ENCODE measurements around the gene ZBTB20. TPM values are rescaled to one million over a fixed set of nuclear protein-coding genes. Genes with fewer than 3 reads are reported as not detected.

The ZBTB20 gene
- total and polyA plus RNA-seq, 9 donors, result 4.3 to 160 (median 107) TPM

DNA sequence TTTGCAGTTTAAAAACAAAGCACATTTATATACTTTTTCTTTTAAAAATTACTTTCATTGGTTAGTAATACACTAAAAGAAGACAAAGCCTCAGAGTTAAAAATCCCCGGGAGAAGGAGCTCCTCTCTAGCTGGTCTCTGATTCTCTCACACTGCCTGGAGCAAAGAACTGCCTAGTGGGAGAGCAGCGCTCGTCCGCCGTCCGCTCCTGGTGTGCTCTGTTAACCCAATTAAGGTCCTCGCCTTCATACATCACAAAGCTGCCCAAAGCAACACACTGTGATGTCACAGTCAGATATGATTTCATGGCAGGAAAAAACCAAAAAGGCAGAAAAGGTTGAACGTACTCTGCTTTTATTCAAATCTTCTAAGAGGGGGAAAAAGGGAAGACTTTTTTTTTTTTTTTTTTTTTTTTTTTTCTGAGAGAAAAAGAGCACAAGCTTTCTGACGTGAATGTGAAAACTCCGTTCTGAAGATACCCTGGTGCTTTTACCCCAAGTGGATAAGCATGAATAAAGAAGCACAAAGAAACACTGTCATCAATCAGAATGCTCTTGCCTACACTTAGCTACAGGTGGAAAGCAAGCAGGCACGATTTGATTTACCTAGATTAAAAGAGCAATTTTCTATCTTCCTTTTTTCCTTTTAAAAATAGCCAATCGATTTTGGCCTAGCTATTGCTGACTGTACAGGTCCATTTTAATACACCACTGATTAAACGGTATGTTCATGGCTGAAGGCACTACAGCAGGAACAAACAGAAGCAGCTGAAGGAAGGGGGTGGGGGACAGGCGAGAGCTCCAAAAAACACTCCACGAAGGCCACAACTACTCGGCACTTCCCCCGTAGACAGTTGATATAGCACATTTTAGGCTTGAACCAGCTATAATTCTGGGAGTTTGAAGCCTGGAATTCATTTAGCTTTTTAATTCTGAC, 738.1 kb downstream of the ZBTB20 start:
- peaks cover 27% of the 10 kb centered on the region for H3K4me1 ChIP-seq (ENCODE audit: insufficient read depth)
- 11 to 26% (median 14%) methylated on average over 17 of the region's 17 CpGs for WGBS, 3 donors
- TF ChIP-seq EP300 (IDR thresholded peaks at IDR 0.05), result no peak
- TF ChIP-seq, protein P1, sequence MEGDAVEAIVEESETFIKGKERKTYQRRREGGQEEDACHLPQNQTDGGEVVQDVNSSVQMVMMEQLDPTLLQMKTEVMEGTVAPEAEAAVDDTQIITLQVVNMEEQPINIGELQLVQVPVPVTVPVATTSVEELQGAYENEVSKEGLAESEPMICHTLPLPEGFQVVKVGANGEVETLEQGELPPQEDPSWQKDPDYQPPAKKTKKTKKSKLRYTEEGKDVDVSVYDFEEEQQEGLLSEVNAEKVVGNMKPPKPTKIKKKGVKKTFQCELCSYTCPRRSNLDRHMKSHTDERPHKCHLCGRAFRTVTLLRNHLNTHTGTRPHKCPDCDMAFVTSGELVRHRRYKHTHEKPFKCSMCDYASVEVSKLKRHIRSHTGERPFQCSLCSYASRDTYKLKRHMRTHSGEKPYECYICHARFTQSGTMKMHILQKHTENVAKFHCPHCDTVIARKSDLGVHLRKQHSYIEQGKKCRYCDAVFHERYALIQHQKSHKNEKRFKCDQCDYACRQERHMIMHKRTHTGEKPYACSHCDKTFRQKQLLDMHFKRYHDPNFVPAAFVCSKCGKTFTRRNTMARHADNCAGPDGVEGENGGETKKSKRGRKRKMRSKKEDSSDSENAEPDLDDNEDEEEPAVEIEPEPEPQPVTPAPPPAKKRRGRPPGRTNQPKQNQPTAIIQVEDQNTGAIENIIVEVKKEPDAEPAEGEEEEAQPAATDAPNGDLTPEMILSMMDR (IDR thresholded peaks at IDR 0.05), result no peak
- peak overlapping the region; percentile 4 for H3K4me3 ChIP-seq
- peak in 3 of 5 donors; percentile 38 to 40 (median 39) for DNase-seq
- no peaks in the 10 kb centered on the region for H3K36me3 ChIP-seq
- intact Hi-C loops (cut with DNase I), result no loop called here
- H3K9me3 ChIP-seq, result no peaks in the 10 kb centered on the region
- peak overlapping the region in 1 of 2 donors; percentile 74 for H3K27ac ChIP-seq
- H3K27me3 ChIP-seq, result no peaks in the 10 kb centered on the region

DNA sequence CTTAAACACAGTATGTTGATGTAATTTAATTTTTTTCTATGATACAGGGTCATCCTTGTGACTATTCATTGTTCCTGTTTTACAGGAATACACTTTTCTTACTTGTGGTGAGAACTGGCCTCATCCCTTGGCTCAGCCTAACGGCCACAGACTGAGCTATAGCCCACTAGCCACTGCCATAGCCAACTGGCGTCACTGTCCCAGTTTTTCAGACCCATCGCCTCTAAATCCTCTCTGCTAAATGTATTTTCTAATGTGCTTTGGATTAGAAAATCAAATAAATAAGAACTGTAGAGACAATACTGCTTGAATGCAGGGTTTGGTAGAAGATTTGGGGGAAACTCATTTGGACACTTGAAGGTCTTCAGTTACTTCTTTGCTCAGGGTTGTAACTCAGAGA, 740.2 kb downstream of the ZBTB20 start:
- peaks cover 15% of the 10 kb centered on the region for H3K4me1 ChIP-seq (ENCODE audit: insufficient read depth)
- no peaks in the 10 kb centered on the region for H3K27me3 ChIP-seq
- peak overlapping the region in 1 of 2 donors; percentile 42 for H3K27ac ChIP-seq
- intact Hi-C loops (cut with DNase I), result no loop called here
- WGBS, 3 donors, result 74 to 81% (median 78%) methylated on average over 3 of the region's 3 CpGs
- no peak for DNase-seq
- no peaks in the 10 kb centered on the region for H3K36me3 ChIP-seq
- H3K4me3 ChIP-seq, result no peak overlapping the region
- TF ChIP-seq EP300 (IDR thresholded peaks at IDR 0.05) (no peak), POLR2A (IDR thresholded peaks at IDR 0.05) (no peak)
- TF ChIP-seq, protein P1 (IDR thresholded peaks at IDR 0.05), result no peak
- H3K9me3 ChIP-seq, result no peaks in the 10 kb centered on the region

DNA sequence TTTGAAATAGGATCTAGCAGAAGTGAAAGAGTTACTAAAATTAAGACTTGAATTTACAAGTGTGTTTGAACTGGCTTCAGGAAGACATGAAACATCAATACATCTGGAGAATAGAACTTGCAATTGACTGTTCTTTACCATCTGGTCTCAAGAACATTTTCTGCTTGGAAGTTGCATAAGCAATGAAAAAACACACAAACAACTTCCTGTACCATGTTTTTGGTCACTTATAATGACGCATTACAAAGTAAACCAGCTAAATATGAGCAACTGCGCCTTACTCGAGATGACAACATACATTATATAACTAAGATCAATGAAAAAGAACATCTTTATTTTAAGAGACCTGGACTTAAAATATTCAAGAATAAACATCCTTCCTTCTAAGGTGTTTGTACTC, 740.8 kb downstream of the ZBTB20 start:
- Histone ChIP-seq H3K9me3 (no peaks in the 10 kb centered on the region), H3K4me1 (ENCODE audit: insufficient read depth) (peaks cover 11% of the 10 kb centered on the region), H3K4me3 (no peak overlapping the region), H3K36me3 (no peaks in the 10 kb centered on the region), H3K27ac (peak overlapping the region in 1 of 2 donors; percentile 42), H3K27me3 (no peaks in the 10 kb centered on the region)
- DNase-seq, result no peak
- TF ChIP-seq EP300 (IDR thresholded peaks at IDR 0.05) (no peak), POLR2A (IDR thresholded peaks at IDR 0.05) (no peak)
- TF ChIP-seq, protein P1 (IDR thresholded peaks at IDR 0.05), result no peak
- 70 to 83% (median 82%) methylated on average over 3 of the region's 3 CpGs for WGBS, 3 donors
- intact Hi-C loops (cut with DNase I), result no loop called here

DNA sequence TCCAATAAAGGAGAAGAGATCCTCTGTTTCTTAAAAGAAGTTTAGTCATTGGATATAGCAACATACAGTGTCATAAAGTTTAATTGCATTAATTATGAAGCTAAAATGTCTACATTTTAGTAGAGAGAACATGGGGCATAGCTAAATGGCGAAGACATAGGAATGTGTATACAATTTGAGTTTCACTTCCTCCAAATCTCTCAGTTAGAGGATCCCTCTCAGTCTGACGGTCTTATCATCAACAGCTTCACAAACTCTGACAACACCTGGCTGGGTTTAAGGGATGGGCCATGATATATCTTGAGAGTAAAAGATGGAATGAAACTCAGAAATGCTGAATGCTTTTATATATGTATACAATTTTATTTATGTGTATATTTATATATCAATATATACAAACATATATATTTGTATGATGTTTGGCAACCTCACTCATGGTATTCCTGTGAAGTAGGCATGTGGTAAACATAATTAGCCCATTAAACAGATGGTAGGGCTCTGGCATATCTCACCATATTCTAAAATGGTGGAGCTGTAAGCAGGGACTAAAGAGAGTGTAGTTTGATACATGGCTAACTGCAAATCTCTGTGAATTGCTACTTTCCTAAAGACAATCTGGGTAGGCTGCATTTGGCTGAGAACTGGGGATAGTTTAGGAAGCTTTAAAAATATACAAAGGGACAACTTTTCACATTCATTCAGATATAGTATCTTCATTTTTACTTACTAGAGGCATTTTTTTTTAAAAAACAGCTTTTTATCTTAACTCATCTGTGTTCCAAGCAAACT, 741.7 kb downstream of the ZBTB20 start:
- Histone ChIP-seq H3K4me1 (ENCODE audit: insufficient read depth) (peaks cover 5% of the 10 kb centered on the region), H3K27ac (peak overlapping the region in 1 of 2 donors; percentile 17)

More for the DNA sequence above, 741.7 kb downstream of the ZBTB20 start:
- Histone ChIP-seq H3K4me3 (no peak overlapping the region), H3K36me3 (no peaks in the 10 kb centered on the region), H3K27me3 (no peaks in the 10 kb centered on the region), H3K9me3 (no peaks in the 10 kb centered on the region)
- 86 to 93% (median 88%) methylated on average over 2 of the region's 2 CpGs for WGBS, 3 donors
- DNase-seq, result no peak
- intact Hi-C loops (cut with DNase I), result no loop called here
- TF ChIP-seq, protein P1 (IDR thresholded peaks at IDR 0.05), result no peak
- TF ChIP-seq POLR2A (IDR thresholded peaks at IDR 0.05) (no peak), EP300 (IDR thresholded peaks at IDR 0.05) (no peak)
